Forelimb muscle (tissue), 1 donor: ENCODE measurements around the gene PCYT1A. TPM values are rescaled to one million over a fixed set of nuclear protein-coding genes. Genes with fewer than 3 reads are reported as not detected.
"Not testable (repeated sequence)": the region's sequence is repeated elsewhere in the genome, so short reads cannot be mapped to it uniquely, and the experiment has no call there.

Source experiments
- DNase-seq: peaks from one replicate; pipeline ENCODE4 v3.0.0-alpha.2; 2013; ENCODE audit warnings: low read depth
- polyA plus RNA-seq: library from polyadenylated mRNA; unstranded; fragments of 120-200 nt; gene quantifications from one replicate; pipeline ENCODE4 v1.2.1, GENCODE V29; 2013; ENCODE audit not compliant: insufficient read length

The PCYT1A gene
- polyA plus RNA-seq, 1 donor = 44.7 TPM

DNA sequence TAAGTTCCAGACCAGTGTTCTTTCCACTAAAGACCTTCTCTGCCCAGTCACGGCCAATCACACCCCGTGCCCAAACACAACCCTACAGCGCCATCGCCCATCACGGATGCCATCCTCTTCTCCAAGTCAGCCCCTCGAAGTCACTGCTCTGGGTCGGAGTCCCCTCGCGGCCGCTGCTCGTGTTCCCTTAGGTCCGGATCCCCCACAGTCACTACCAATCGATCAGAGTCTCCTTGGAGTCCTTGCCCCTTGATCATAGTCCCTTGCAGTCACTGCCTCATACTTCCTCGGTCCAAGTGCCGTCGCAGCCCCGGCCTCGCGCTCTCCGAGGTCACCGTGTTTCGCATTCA, 461 bp downstream of the PCYT1A start:
- DNase-seq = no peak

DNA sequence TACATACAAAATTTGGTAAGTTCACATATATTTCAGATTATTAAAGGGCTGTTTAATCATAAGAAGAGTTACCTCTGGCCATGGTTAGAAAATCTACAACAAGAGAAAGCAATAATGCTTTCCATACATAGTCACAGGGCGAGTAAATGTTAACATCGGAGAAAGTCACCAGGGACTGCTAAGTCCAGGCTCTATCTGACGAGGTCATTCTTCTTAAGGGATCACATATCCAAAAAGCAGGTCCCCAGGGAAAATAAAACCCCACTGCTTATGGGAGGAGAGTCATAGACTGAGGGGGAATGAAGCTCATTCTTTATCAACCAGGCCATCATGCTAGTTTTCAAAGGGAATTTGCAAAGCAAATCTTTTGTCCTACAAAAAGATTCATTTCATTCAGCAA, 3.1 kb downstream of the PCYT1A start:
- no peak for DNase-seq

DNA sequence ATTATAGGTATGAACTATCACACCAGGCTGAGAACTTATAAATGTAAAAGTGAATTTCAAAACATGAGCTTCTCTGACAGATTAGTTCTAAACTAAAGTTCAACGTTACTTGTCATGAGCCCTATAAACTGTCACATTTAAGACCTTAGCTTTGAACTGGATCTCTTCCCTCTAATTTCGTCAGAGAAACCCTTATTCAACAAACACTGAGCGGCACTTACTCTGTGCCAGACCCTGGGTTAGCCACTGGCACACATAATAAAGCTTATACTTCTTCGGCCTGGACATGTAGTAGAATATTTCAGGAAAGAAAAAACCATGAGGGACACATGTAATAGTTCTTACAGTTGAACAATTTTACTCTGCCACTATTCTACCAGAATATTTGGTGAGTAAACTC, 5.6 kb downstream of the PCYT1A start:
- no peak for DNase-seq

DNA sequence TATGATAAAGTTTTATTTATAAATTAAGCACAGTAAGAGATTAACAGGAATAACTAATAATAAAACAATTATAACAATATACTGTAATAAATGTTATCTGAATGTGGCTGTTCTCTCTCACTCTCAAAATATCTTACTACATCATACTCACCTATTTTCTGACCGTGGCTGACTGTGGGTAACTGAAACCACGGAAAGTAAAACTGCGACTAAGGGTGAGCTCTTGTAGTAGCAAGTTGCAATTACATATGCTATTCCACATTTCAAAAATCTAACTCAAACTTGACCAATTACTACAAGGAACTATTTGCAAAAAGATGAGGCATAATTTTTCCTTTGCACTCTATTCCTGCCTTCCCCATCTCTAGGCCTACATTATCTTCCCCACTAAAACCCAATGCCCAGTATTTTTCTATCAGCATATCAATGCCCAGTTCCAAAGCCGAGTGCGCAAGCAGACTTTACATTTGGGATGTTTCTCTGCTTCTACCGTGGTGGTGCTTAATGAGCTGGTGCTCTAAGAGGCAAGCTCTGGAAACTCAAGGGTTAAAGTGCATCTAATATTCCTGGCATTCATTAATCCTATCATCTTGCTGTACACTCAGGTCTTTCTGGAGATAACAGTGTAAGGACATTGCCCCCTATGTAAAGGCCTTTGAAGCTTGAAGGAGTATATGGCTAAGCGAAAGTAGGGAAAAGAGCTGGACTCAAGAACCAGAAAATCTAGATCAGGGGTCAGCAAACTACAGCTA, 6.7 kb downstream of the PCYT1A start:
- DNase-seq = no peak

DNA sequence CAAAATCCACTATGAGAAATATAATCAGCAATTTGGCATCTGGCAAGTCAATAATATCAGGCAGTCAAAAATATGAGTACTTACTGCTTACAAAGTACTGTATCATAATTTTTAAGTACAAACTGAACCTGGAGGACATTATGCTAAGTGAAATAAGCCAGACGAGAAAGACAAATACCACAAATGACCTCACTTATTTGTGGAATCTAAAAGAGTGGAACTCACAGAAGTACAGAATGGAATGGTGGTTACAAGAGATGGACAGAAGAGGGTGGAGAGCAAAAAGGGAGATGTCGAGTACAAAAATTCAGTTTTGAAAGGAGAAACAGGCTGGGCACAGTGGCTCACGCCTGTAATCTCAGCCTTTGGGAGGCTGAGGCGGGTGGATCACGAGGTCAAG, 12.4 kb downstream of the PCYT1A start:
- no peak for DNase-seq

DNA sequence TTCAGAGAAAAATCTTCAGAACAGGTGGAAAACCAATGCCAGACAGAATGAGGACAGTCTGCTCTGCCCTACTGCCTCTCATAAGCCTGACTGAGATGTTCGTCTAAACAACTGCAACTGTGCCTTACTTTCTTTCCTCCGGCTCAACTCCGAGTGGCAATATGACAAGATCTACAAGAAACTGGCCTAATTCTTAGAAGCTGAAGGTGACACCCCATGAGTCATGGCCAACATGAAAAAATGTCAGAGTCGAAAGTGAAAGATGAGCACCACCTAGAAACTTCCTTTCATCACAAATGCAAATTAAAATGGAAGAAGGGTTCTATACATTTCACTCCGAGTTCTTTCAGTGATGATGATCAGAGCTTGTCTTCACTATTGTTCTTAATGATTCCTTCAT, 12.9 kb downstream of the PCYT1A start:
- no peak for DNase-seq

DNA sequence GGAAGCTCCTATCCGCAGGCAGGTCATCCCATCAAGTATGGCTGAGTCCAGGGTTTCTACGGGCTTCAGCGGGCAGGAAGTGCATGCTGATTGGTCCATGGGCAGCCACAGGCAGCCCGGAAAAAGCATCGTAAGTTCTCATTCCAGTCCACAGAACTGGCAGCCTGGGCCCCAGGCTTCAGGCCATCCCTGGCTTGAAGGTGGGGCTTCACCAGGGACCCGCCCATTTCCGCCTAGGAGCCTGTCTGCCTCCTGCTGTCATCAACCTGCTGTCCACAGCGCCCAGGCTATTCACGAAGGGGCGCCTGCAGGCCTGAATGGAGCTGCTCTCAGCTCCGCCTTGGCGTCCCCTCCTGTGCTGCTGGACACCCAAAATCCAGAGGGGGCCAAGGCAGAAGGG, 13.9 kb downstream of the PCYT1A start:
- no peak for DNase-seq

DNA sequence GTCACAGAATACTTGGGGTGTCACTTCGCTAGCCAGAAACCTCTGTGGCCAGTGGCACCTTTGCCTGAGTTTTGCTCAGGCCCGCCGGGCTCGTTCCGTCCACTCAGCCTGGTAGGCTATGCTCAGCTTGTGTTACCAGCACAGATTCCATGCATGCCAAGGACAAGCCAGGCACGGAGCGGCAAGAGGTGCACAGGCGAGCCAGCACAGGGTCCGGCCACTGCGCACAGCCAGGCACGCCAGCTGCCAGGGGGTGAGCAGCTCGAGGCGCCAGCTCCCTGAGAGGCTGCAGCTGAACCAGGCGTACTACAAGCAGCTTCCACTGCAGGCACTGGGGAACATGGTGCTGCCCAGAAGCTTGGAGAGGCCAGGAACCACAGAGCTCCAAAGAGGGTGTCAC, 14.7 kb downstream of the PCYT1A start:
- DNase-seq = no peak

DNA sequence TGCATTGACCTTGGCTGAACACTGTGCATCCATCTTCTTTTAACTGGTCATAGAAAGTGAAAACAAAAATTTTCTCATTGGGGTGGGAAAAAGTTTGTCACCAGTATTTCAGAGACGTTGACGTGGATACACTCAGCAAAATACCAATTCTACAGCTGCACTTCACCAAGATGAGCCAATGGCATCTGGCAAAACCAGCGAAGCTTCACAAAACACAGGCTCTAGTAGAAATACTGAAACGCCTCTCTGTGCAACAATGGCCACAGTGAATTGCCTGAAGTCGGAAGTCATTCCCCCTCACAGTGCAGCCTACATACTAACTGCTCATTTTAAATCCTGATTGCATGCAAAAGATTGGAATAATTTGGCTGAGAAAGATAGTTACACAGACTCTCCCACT, 17.0 kb downstream of the PCYT1A start:
- no peak for DNase-seq

DNA sequence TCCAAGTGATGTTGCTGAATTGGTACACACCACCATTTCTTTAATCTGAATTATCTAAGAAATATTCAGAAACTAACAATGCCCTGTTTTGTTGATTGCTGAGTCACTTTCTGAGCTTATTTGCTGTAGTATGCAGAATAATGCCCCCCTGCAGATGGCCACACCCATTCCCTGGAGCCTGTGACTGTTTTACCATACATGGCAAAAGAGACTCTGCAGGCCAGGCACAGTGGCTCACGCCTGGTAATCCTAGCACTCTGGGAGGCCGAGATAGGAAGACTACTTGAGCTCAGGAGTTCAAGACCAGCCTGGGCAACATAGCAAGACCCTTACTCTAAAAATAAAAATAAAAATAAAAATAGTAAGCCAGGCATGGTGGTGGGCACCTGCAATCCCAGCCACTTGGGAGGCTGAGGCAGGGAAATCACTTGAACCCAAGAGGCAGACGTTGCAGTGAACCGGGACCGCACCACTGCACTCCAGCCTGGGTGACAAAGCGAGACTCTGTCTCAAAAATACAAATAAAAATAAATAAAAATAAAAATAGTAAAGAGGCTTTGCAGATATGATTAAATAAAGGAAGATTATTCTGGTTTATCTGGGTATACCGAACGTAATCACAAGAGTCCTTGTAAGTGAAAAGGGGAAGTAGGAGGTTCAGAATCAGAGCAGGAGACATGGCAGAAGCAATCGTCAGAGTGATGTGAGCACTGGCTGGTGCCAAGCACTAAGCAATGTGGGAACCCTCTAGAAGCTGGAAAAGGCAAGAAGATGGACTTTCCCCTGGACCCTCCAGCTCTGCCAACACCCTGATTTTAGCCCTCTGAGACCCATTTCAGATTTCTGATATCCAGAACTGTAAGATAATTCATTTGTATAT, 19.0 kb downstream of the PCYT1A start:
- no peak for DNase-seq

DNA sequence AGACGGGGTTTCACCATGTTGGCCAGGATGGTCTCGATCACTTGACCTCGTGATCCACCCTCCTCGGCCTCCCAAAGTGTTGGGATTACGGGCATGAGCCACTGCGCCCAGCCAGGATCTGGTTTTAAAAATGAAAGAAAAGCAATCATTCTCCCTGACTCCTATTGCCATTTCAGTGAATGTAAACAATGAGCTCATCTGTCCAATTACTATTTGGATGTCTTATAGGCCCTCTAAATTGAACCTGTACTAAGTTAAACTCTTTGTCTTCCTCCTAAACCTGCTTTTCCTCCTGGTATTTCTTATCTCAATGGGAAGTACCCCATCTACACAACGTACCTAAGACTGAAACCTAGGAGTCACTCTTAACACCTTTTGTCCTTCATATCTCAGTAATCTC, 23.7 kb downstream of the PCYT1A start:
- no peak for DNase-seq

DNA sequence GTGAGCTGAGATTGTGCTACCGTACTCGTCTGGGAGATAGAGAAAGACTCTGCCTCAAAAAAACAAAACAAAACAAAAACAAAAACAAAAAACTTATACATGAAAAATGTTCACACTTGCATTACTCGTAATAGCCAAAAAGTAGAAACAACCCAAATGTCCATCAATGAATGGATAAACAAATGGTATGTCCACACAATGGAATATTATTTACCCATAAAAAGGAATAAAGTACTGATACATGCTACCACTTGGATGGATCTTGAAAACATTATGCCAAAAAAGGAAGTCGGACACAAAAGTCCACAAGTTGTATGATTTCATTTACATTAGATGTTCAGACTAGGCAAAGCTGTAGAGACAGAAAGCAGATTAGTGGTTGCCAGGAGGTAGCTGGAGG, 26.7 kb downstream of the PCYT1A start:
- DNase-seq = no peak

DNA sequence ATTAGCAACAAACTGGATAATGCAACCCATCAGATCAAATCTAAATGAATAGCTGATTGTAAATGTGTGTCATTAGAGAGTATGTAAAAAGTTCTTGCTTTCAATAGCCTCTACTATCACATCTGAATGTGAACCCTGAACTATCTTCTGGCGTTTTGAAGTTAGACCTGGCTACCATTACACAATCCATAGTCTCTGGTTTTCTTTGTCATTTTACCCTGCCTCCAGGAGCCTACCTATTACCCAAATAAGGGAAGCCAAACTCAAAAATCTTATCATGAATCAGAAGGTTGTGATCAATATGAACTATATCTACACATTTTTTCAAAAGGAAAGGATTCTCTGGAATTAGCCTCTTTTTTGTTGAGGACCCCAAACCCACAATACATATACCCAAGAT, 31.8 kb downstream of the PCYT1A start:
- DNase-seq = no peak

DNA sequence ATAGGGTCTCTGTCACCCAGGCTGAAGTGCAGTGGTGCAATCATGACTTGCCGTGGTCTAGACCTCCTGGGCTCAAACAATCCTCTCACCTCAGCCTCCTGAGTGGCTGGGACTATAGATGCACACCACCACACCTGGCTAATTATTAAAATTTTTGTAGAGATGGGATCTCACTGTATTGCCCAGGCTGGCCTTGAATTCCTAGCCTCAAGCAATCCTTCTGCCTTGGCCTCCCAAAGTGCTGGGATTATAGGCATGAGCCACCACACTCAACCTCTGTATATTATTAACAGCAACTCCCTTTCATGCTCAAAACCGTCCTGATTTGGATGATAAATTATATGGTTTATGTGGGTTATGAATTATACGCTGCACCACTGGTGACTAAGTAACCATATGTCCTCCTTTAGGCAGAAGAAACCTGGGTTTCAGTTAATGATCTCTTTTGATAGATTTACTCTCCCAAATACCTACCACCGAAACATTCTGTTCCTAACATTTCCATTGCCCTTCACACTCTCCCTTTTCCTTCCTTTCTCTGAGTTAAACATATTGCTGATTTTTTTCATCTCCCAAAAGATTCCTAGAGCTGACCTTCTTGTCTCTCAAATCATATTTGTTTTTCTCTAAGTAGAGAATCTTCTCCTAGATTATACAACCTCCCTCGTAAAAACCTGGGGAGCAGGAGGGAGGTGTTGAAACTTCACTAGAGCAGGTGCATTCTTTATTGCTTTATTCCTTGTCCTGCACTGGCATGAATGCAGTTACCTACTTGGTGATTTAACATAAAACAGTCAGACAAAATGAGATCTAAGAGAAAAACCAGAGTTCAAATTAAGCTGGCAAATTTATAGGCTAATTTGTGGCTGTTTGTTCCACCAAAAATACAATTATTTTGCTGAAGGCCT, 32.9 kb downstream of the PCYT1A start:
- DNase-seq = no peak

DNA sequence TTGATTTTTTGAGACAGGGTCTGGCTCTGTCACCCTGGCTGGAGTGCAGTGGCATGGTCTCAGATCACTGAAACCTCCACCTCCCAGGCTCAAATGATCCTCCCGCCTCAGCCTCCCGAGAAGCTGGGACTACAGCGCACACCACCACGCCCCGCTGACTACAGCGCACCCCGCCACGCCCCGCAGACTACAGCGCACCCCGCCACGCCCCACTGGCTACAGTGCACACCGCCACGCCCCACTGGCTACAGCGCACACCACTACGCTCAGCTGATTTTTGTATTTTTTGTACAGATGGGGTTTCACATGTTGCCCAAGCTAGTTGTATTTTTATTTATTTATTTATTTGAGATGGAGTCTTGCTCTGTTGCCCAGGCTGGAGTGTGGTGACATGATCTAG, 35.6 kb downstream of the PCYT1A start:
- DNase-seq = no peak

DNA sequence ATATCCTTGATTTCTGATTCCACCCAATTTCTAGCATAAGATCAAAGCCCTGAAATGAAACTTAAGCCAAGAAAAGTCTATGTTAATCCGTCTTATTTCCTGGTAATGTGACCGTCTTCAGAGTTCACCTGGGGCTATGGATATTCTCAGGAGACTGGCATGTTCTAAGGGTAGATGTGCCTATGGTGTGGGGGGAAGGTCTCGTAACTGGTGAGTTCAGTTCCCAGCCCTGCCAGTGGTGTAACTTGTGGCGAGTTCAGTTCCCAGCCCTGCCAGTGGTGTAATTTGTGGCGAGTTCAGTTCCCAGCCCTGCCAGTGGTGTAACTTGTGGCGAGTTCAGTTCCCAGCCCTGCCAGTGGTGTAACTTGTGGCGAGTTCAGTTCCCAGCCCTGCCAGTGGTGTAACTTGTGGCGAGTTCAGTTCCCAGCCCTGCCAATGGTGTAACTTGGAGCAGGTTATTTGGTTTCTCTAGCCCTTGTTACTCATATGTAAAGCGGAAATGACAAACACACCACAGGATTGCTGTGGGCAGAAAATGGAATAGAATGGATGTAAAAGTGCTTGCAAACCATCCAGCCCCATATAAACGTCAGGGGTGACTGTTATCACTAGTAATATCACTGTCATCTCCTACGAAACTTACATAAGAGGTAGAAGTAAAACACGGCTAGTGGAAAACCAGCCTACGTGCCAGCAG, 40.8 kb downstream of the PCYT1A start:
- DNase-seq = no peak

DNA sequence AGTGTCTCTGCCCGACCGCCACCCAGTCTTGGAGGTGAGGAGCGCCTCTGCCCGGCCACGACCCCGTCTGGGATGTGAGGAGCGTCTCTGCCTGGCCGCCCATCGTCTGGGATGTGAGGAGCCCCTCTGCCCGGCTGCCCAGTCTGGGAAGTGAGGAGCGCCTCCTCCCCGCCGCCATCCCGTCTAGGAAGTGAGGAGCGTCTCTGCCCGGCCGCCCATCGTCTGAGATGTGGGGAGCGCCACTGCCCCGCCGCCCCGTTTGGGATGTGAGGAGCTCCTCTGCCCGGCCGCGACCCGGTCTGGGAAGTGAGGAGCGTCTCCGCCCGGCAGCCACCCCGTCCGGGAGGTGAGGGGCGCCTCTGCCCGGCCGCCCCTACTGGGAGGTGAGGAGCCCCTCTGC, 43.4 kb downstream of the PCYT1A start:
- DNase-seq = not testable (repeated sequence)

DNA sequence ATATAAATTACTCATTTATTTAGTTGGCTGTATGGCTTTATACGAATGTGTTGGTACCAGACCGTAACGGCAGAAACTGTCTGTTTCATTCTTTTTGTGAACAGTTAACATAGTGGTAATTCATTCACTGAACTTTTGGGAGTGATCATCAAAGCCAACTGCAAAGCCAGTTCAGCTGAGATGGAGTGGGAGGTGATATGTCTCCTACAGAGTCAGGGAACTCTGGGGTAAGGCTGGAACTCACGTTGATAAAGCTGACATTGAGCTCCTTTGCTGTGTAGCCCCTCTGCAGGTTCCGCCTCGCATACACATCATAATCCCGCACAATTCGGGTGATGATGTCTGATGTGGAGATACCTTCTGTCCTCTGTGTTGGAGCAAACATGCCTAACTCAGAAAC, 45.8 kb downstream of the PCYT1A start:
- DNase-seq = no peak

DNA sequence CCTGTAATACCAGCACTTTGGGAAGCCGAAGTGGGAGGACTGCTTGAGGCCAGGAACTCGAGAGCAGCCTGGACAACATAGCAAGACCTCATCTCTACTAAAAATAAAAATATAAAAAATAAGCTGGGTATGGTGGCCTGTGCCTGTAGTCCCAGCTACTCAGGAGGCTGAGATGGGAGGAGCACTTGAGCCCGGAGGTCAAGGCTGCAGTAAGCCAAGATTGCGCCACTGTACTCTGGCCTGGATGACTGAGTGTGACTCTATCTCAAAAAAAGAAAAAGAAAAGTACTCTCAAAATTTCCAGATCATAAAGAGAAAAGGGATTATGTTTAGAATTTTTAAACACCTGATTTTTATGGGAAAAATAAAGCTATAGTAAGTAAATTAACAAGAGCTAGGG, 47.1 kb downstream of the PCYT1A start:
- no peak for DNase-seq

DNA sequence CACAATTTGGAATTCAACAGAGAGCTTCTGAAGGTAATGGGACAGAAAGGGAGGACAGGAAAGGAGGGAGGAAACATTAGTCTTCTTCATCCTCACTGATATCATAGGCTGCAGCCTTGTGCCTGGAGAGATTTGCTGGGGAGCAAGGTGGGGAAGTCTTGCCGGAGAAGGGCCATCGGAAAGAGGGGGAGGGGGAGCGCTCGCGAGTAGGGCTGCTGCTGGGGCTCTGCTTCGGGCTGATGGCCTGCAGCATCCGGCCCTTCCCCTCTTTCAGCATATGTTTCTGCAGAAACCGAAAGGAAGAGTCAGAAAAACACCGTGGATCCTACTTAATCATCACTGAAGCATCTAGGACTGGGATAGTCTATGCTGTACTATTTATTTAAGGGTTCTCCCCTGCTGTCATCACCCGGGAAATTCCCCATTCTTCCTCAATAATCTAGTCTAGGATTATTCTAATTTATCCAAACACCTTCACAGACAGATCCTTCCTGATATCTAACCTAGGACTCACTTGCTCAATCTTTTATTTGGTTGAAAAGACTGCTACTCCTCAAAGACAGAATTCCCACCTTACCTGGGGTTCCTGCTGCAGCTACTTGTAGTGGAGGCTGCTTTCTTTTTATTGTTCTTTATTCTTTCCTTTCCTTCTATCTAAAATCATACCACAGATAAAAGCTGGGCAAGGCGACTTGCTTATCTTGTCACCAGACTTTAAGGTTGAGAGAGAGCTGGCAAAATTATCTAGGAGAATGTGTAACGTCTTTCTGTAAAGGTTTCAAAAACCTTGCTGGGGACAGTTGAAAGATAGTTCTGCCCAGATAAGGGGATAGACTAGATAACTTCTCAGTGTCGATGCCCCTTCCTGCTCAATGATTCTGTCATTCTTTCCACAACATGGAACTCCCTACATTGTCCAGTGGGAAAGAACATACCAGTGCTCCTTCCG, 48.6 kb downstream of the PCYT1A start:
- DNase-seq = no peak

DNA sequence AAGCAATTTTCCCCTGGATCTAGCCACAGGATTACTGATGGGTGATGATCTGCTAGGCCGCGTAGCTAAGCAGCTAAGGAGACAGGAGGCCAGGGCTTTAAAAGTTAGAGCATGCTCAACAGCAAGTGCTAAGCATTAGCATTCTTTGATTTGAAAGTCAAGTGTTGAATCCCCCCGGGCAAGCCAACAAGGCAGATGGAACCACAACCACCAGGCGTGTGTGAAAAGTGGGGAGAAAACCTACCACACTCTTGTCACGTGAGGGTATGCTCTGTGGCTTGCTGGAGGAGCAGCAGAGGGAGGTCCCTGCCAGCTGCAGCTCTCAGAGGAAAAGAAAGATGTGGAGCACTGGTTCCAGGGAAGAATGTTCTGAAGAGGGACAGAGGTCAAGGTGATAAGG, 50.3 kb downstream of the PCYT1A start:
- DNase-seq = no peak
